Choroid plexus epithelial cell (primary cell): ENCODE data around the gene PAX5.

Experiments used
- DNase-seq: peaks from one replicate; pipeline ENCODE4 v3.0.0-alpha.2; 2010; ENCODE audit warnings: low read depth
- H3K4me3 ChIP-seq: 2 replicates; pipeline ENCODE4 v1.5.1; 2011; ENCODE audit warnings: low read depth, mild to moderate bottlenecking, control low read depth, low read length, moderate library complexity
- CTCF ChIP-seq: conservative IDR thresholded peaks from 2 replicates; pipeline ENCODE4 v1.5.1; 2011; ENCODE audit warnings: low read depth, mild to moderate bottlenecking, control low read depth, inconsistent platforms, low read length, moderate library complexity

The PAX5 gene

GRCh38 chr9:36892279-36892678, 141.8 kb downstream of the PAX5 start:
- TF ChIP-seq CTCF: no peak
- DNase-seq: no peak
- H3K4me3 ChIP-seq: no peak overlapping the region

GRCh38 chr9:36891341-36891811, 142.7 kb downstream of the PAX5 start:
- DNase-seq: no peak
- TF ChIP-seq CTCF: no peak
- no peak overlapping the region for H3K4me3 ChIP-seq

- DNase-seq: no peak
- TF ChIP-seq CTCF: no peak
- H3K4me3 ChIP-seq: no peak overlapping the region
These were observed 144.2 kb downstream of the PAX5 start for GRCh38 chr9:36889844-36890243.

- H3K4me3 ChIP-seq: no peak overlapping the region
- no peak for DNase-seq
- TF ChIP-seq CTCF: no peak
These were observed 145.5 kb downstream of the PAX5 start for GRCh38 chr9:36888551-36888950.

GRCh38 chr9:36884721-36885120, 149.3 kb downstream of the PAX5 start:
- no peak for DNase-seq
- no peak for TF ChIP-seq CTCF
- H3K4me3 ChIP-seq: no peak overlapping the region

GRCh38 chr9:36882594-36882993, 151.5 kb downstream of the PAX5 start:
- DNase-seq: no peak
- H3K4me3 ChIP-seq: no peak overlapping the region
- TF ChIP-seq CTCF: no peak

- DNase-seq: no peak
- no peak overlapping the region for H3K4me3 ChIP-seq
- no peak for TF ChIP-seq CTCF
These were observed 152.2 kb downstream of the PAX5 start for GRCh38 chr9:36881743-36882441.
